ENCODE measurements around the gene CACNA1I.
A peak's percentile ranks its signal among the peaks of the same experiment; 100 is the strongest.

CACNA1I gene

GRCh38 chr22:39649500-39650089 is 79.0 kb downstream of the CACNA1I start:
- no peak for DNase-seq (ENCODE audit: low spot score)

GRCh38 chr22:39651053-39651996 is 80.8 kb downstream of the CACNA1I start:
- no peak for DNase-seq (ENCODE audit: low spot score)

GRCh38 chr22:39652990-39653786 is 82.6 kb downstream of the CACNA1I start:
- DNase-seq (ENCODE audit: low spot score), result no peak

- no peak for DNase-seq (ENCODE audit: low spot score)
Observed at GRCh38 chr22:39653787-39654077, 83.2 kb downstream of the CACNA1I start.

- no peak for DNase-seq (ENCODE audit: low spot score)
Observed at GRCh38 chr22:39654131-39654926, 83.8 kb downstream of the CACNA1I start.

GRCh38 chr22:39655004-39655579 is 84.5 kb downstream of the CACNA1I start:
- DNase-seq (ENCODE audit: low spot score), result no peak

- no peak for DNase-seq (ENCODE audit: low spot score)
Observed at GRCh38 chr22:39655831-39656230, 85.3 kb downstream of the CACNA1I start.

GRCh38 chr22:39656495-39657490 is 86.2 kb downstream of the CACNA1I start:
- no peak for DNase-seq (ENCODE audit: low spot score)

GRCh38 chr22:39658367-39658766 is 87.8 kb downstream of the CACNA1I start:
- no peak for DNase-seq (ENCODE audit: low spot score)

GRCh38 chr22:39658806-39659463 is 88.4 kb downstream of the CACNA1I start:
- DNase-seq (ENCODE audit: low spot score), result no peak

- no peak for DNase-seq (ENCODE audit: low spot score)
Observed at GRCh38 chr22:39661501-39661841, 90.9 kb downstream of the CACNA1I start.

- DNase-seq (ENCODE audit: low spot score), result no peak
Observed at GRCh38 chr22:39661842-39662685, 91.5 kb downstream of the CACNA1I start.

GRCh38 chr22:39662686-39663052 is 92.1 kb downstream of the CACNA1I start:
- no peak for DNase-seq (ENCODE audit: low spot score)

- no peak for DNase-seq (ENCODE audit: low spot score)
Observed at GRCh38 chr22:39663751-39664150, 93.2 kb downstream of the CACNA1I start.

- DNase-seq (ENCODE audit: low spot score), result no peak
Observed at GRCh38 chr22:39664485-39665200, 94.1 kb downstream of the CACNA1I start.

- peak; percentile 37 for DNase-seq (ENCODE audit: low spot score)
Observed at GRCh38 chr22:39665229-39665628, 94.7 kb downstream of the CACNA1I start.

- no peak for DNase-seq (ENCODE audit: low spot score)
Observed at GRCh38 chr22:39665661-39666431, 95.3 kb downstream of the CACNA1I start.

- no peak for DNase-seq (ENCODE audit: low spot score)
Observed at GRCh38 chr22:39666495-39666894, 95.9 kb downstream of the CACNA1I start.

Measured in hepatic stellate cell (primary cell).